Common myeloid progenitor, CD34-positive (primary cell): Measurements from ENCODE around the gene TMEM175.

ENCODE experiments used
- CTCF ChIA-PET: fragments of 350-600 bp; sonication (Branson Sonifier 250); formaldehyde crosslinking; loops from one replicate; lab custom pipeline; 2021; ENCODE audit warnings: antibody characterized with exemption; lab: Charles Lee
- POLR2A ChIA-PET: fragments of 350-600 bp; sonication (Branson Sonifier 250); formaldehyde crosslinking; loops from one replicate; lab custom pipeline; 2021; ENCODE audit warnings: antibody characterized with exemption; lab: Charles Lee
- DNase-seq, 3 donors: peaks; one replicate each; pipeline versions ENCODE4 v3.0.0 to v3.0.0-alpha.2; 2013
- H3K27ac ChIP-seq, 2 experiments: 1 replicate in 1 of 2; 2 replicates in 1 of 2; pipeline ENCODE4 v1.7.0; 2013; ENCODE audit warnings: inconsistent platforms in 2 of 2, low read length in 2 of 2, mild to moderate bottlenecking in 2 of 2, low read depth in 1 of 2, moderate library complexity in 1 of 2; ENCODE audit not compliant: severe bottlenecking in 2 of 2, insufficient read depth in 1 of 2, poor library complexity in 1 of 2
- H3K27me3 ChIP-seq, 5 experiments: replicated peaks in 2 of 5; 1 replicate in 3 of 5; 2 replicates in 2 of 5; pipeline versions ENCODE4 v1.6.1 to v1.7.0; 2013; ENCODE audit warnings: low read length in 4 of 5, mild to moderate bottlenecking in 2 of 5, moderate library complexity in 2 of 5, inconsistent platforms in 1 of 5; ENCODE audit not compliant: insufficient read depth in 5 of 5, control insufficient read depth in 4 of 5
- H3K36me3 ChIP-seq, 4 experiments: 1 replicate in 2 of 4; 2 replicates in 2 of 4; pipeline versions ENCODE4 v1.6.1 to v1.7.0; 2013; ENCODE audit warnings: low read length in 3 of 4, control low read depth in 1 of 4, mild to moderate bottlenecking in 1 of 4; ENCODE audit not compliant: control insufficient read depth in 4 of 4, insufficient read depth in 4 of 4
- H3K4me1 ChIP-seq, 4 experiments: 1 replicate in 3 of 4; 2 replicates in 1 of 4; pipeline versions ENCODE4 v1.6.1 to v1.7.1; 2013; ENCODE audit warnings: low read length in 3 of 4, mild to moderate bottlenecking in 3 of 4, control low read depth in 1 of 4, inconsistent platforms in 1 of 4, moderate library complexity in 1 of 4; ENCODE audit not compliant: control insufficient read depth in 4 of 4, insufficient read depth in 4 of 4; ENCODE audit errors: control extremely low read depth in 1 of 4
- H3K4me3 ChIP-seq, 7 experiments: 1 replicate in 4 of 7; 2 replicates in 3 of 7; pipeline versions ENCODE4 v1.5.1 to v1.7.0; 2013; ENCODE audit warnings: mild to moderate bottlenecking in 7 of 7, low read length in 6 of 7, moderate library complexity in 6 of 7, inconsistent platforms in 2 of 7, low read depth in 2 of 7, control low read depth in 1 of 7; ENCODE audit not compliant: insufficient read depth in 4 of 7, control insufficient read depth in 1 of 7; ENCODE audit errors: extremely low read depth in 1 of 7
- H3K9me3 ChIP-seq, 5 experiments: 1 replicate in 4 of 5; 2 replicates in 1 of 5; pipeline versions ENCODE4 v1.6.1 to v1.7.1; 2013; ENCODE audit warnings: low read length in 4 of 5, mild to moderate bottlenecking in 2 of 5, inconsistent platforms in 1 of 5, low read depth in 1 of 5, moderate library complexity in 1 of 5; ENCODE audit not compliant: control insufficient read depth in 4 of 5, insufficient read depth in 2 of 5; ENCODE audit errors: control extremely low read depth in 1 of 5
- WGBS: methylation state at CpG from one replicate; pipeline ENCODE4 v1.1.5; 2013; ENCODE audit not compliant: insufficient coverage; 5-methylcytosine and 5-hydroxymethylcytosine counted together

TMEM175 gene

DNA sequence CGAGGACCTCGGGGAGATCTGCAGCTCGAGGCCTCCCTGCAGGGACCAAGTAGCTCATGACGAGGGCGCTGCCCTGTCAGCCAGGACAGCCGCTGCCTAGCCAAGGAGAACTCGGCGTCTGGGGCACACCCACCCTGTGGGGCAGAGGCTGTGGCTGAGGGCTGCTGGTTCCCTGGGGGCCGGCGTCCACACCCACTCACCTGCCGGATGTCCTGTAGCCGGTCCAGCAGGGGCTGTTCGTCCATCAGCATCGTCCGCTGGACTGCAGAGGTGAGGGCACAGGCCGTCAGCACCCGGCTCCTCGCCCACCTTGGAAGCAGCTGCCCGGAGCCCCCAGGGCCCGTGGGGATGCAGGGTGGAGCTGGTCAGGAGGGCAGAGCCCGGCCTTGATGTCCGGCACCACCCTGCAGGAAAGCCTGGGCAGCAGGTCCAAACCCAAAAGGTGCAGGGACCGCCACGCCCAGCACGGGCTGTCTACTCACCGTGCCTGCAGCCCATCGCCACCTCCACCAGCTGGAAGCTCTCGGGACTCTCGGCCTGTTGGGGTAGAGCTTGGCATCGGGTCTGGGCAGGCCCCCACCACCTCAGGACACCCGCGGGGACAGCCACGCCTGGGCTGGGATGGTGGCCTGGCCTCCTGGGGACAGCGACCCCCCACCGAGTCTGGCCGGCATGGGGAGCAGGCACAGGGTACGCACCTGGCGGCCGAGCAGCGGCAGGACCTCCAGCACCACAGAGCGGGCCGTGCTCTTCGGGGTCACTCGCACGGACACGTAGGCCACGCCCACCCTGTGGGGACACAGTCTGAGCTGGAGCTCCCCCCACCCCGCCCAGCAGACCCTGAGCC lies 34.2 kb downstream of the TMEM175 start:
- Histone ChIP-seq H3K9me3 (no peaks in the 10 kb centered on the region), H3K27ac (no peak overlapping the region), H3K4me1 (peaks cover 0 to 5% (median 2%) of the 10 kb centered on the region in 4 experiments), H3K4me3 (no peak overlapping the region), H3K36me3 (peaks cover 0 to 37% (median 13%) of the 10 kb centered on the region in 4 experiments), H3K27me3 (peaks cover 0 to 6% (median 0%) of the 10 kb centered on the region in 5 experiments)
- POLR2A ChIA-PET = no interaction called here
- CTCF ChIA-PET = interaction anchor here (1.4 kb wide), 1 partner anchor 21 kb away, joined by 3 read pairs; the partner anchor contains the start of gene IDUA
- DNase-seq = no peak
- WGBS = 91% methylated on average over 45 of the region's 48 CpGs

DNA sequence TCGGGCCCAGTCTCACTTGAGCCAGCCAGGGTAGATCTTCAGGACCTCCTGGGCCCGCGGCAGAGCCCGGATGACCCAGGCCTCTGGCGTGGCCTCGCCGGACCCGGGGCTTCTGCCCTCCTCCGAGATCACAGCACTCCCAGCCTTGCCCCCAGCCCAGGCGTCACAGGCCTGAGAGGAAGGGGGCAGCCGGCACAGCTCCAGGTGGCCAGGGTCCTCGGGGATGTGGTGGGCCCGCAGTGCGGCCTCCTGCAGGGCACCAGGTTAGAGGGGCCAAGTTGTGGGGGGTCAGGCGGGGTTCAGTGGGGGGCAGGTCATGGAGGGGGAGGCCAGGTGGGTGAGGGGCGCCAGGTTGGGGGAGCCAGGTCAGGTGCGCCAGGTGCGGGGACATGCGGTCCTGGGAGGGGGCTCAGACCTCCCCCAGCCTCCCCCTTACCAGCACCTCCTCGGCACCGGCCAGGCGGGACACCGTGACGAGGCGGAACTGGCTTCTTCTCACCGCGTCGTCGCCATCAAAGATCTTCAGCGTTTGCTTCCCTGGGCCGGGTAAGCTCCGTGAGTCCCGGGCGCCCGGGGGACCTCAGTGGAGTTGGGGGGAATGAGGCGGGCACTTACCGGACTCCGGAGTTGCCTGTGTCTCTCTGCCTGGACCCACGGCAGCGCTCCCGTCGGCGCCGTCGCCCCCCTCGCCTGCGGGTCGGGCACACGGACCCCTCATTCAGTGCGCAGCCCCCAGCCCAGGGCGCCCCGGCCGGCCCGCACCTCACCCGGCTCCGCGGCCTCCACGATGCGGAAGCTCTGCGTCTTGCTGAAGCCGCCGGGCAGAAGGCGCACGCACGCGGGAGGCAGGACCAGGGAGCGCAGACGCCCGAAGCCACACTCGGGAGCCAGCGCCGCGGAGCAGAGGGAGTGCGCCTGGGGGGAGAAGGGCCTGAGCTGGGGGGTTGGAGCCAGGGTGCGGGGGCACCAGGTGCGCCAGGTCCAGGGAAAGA lies 35.1 kb downstream of the TMEM175 start:
- Histone ChIP-seq H3K4me1 (peaks cover 0 to 14% (median 10%) of the 10 kb centered on the region in 4 experiments), H3K27me3 (peaks cover 0 to 6% (median 0%) of the 10 kb centered on the region in 5 experiments), H3K27ac (no peak overlapping the region), H3K9me3 (no peaks in the 10 kb centered on the region), H3K4me3 (peak overlapping the region in 3 of 7 experiments; percentile 11 to 36 (median 33)), H3K36me3 (peaks cover 0 to 34% (median 10%) of the 10 kb centered on the region in 4 experiments)
- ChIA-PET POLR2A (interaction anchor here (0.7 kb wide), 1 partner anchor 21 kb away, joined by 3 read pairs; no protein-coding TSS in a partner anchor), CTCF (interaction anchor here (2.4 kb wide), 1 partner anchor 20 kb away, joined by 7 read pairs; the partner anchor contains the start of gene IDUA)
- 68% methylated on average over 67 of the region's 76 CpGs for WGBS
- peak in 2 of 3 donors; percentile 29 to 41 for DNase-seq

DNA sequence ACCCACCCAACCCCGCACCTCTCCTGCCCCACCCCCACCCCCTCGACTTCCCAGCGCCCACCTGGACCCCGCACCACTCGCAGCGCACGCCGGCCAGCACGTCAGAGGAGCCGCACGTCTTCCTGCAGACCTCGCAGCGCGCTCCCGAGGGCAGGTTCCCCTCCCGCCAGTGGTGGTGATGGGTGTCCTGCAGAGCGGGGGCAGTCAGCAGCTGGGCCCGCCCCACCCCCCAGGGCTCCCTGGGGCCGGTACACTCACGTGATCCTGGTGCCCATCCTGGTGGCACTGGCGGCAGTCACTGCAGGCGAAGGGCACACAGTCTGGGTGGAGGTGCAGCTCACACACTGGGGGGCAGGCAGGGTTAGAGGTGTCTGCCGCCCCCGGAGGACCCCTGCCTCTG lies 36.0 kb downstream of the TMEM175 start:
- peak in 1 of 3 donors; percentile 22 for DNase-seq
- peaks cover 0 to 20% (median 17%) of the 10 kb centered on the region in 4 experiments for H3K4me1 ChIP-seq
- no peak overlapping the region for H3K27ac ChIP-seq
- WGBS = 81% methylated on average over 6 of the region's 24 CpGs
- H3K4me3 ChIP-seq = no peak overlapping the region
- POLR2A ChIA-PET = no interaction called here
- H3K27me3 ChIP-seq = peaks cover 0 to 6% (median 0%) of the 10 kb centered on the region in 5 experiments
- CTCF ChIA-PET = interaction anchor here (2.4 kb wide), 1 partner anchor 19 kb away, joined by 7 read pairs; the partner anchor contains the start of gene IDUA
- H3K9me3 ChIP-seq = no peaks in the 10 kb centered on the region
- H3K36me3 ChIP-seq = peaks cover 0 to 32% (median 6%) of the 10 kb centered on the region in 4 experiments

DNA sequence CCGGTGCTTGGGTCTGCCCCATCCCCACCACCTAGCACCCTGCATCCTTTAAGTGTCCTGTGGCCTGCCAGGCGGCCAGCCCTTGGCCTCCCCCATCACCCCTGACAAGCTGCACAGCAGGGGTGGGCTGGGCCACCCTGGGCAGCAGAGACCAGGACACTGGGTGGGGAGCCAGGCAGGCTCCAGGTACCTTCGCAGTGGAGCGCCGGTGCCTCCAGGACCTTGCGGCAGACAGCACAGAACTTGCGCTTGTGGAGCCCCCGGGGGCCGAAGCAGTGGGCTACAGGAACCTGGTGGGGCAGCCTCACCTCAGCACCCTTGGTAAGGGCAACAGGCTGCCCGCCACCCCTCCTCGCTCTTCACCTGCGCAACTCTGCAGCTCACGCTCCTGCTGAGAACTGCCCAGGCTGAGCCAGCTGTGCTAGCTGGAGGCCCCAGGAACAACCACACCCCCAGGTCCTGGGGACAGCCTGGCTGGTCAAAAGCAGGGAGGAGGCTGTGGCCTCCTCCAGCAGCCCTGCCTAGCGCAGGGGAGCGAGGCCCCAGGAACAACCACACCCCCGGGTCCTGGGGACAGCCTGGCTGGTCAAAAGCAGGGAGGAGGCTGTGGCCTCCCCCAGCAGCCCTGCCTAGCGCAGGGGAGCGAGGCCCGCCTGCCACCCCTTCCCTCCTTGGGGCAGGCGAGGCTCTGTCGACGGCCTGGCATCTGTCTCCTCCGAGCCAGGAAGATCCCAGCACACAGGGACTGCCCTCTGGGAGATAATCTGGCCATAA lies 36.5 kb downstream of the TMEM175 start:
- WGBS = 95% methylated on average over 22 of the region's 23 CpGs
- Histone ChIP-seq H3K27ac (no peak overlapping the region), H3K9me3 (no peaks in the 10 kb centered on the region), H3K4me1 (peaks cover 0 to 22% (median 19%) of the 10 kb centered on the region in 4 experiments), H3K27me3 (peaks cover 0 to 6% (median 0%) of the 10 kb centered on the region in 5 experiments), H3K4me3 (no peak overlapping the region), H3K36me3 (peaks cover 0 to 28% (median 5%) of the 10 kb centered on the region in 4 experiments)
- CTCF ChIA-PET = interaction anchor here (2.4 kb wide), 1 partner anchor 18 kb away, joined by 7 read pairs; the partner anchor contains the start of gene IDUA
- POLR2A ChIA-PET = interaction anchor here (0.6 kb wide), 1 partner anchor 18 kb away, joined by 3 read pairs; no protein-coding TSS in a partner anchor
- DNase-seq = no peak

DNA sequence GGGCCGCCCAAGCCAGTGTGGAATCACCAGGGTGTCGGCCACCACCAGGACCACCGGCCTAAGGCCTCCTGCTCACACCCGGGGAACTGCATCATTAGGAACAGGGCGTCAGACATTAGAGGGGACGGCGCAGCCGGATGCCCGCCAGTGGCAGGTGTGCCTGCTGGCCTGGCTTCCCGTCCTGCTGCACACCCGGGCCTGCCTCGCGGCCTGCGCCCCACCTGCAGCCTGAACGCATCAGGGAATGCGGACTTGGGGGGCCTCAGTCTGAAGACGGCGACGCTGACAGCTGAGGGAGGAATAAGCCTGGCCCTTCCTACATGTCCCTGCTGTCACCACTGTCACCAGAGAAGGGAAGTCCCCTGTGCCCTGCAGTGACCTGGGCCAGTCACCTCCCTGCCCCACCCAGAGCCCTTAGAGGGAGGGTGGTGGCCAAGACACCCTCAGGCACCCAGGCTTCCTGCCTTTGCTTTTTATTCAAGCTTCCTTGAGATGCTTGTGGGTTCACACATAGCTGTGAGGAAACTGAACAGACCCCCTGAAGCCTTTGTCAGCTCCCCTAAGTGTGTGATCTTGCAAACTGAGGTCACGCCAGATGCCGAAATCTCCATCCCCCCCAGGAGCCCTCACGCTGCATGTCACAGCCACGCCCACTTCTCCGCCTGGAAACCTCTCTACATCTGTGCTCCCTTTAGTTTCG lies 37.9 kb downstream of the TMEM175 start:
- no peak overlapping the region for H3K27ac ChIP-seq
- CTCF ChIA-PET = no interaction called here
- H3K27me3 ChIP-seq = peaks cover 0 to 6% (median 0%) of the 10 kb centered on the region in 5 experiments
- H3K4me3 ChIP-seq = no peak overlapping the region
- H3K36me3 ChIP-seq = peaks cover 0 to 18% (median 5%) of the 10 kb centered on the region in 4 experiments
- peaks cover 0 to 3% (median 0%) of the 10 kb centered on the region in 5 experiments for H3K9me3 ChIP-seq
- POLR2A ChIA-PET = no interaction called here
- WGBS = 97% methylated on average over 25 of the region's 25 CpGs
- H3K4me1 ChIP-seq = peaks cover 0 to 26% (median 20%) of the 10 kb centered on the region in 4 experiments
- DNase-seq = no peak
